HG03520 (cell line): ENCODE measurements around the gene RBBP8NL.
"Not testable (repeated sequence)": the region's sequence is repeated elsewhere in the genome, so short reads cannot be mapped to it uniquely, and the experiment has no call there.

Experiments used
- ATAC-seq: cut with Tn5 transposase; IDR thresholded peaks from one replicate; pipeline ENCODE4 v1.9.1; 2021; ENCODE audit warnings: mild to moderate bottlenecking, moderate library complexity; ENCODE audit not compliant: unreplicated experiment

Gene RBBP8NL

DNA sequence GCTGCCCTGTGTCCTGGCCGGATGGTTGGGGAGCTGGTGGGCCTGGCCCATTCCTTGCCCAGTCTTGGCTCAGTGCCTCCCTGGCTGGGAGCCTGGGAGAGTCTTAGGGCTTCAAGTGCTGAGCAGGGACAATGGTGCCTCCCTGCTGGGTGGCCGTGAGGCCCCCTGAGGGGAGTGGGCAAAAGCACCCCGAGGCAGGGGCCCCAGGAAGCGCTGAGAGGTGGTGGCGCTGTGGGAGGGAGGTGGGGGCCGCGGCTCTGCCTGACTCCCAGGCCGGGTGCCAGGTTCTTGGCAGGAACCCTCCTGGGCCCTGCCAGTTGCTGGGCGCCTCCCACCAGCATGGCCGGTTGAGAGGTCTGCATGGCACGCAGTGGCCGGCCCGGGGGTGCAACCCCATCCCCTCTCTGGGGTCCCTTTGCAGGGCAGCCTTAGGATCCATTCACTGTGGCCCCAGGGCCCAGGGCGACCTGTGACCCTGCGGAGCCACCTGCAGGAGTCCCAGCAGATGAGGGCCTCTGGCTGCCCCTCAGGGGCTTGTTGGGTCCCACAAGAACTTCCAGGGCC, 49.6 kb downstream of the RBBP8NL start:
- ATAC-seq = no peak

DNA sequence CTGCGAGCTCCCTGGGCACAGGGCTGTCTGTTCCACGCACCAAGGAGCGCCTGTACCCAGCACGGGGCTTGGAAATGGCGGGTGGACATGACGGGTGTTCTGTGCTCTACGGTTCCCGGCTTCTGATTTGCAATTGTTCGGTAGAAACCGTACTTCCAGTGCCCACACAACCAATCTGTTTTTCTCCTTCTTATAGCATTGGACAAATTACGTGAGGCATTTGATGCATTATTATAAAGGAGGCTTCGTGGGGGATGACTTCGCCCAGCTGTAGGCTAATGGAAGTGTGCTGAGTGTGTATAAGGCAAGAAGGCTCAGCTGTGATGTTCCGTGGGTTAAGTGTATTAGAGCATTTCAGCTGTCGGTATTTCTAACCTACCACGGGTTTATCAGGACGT, 50.3 kb downstream of the RBBP8NL start:
- ATAC-seq = no peak

DNA sequence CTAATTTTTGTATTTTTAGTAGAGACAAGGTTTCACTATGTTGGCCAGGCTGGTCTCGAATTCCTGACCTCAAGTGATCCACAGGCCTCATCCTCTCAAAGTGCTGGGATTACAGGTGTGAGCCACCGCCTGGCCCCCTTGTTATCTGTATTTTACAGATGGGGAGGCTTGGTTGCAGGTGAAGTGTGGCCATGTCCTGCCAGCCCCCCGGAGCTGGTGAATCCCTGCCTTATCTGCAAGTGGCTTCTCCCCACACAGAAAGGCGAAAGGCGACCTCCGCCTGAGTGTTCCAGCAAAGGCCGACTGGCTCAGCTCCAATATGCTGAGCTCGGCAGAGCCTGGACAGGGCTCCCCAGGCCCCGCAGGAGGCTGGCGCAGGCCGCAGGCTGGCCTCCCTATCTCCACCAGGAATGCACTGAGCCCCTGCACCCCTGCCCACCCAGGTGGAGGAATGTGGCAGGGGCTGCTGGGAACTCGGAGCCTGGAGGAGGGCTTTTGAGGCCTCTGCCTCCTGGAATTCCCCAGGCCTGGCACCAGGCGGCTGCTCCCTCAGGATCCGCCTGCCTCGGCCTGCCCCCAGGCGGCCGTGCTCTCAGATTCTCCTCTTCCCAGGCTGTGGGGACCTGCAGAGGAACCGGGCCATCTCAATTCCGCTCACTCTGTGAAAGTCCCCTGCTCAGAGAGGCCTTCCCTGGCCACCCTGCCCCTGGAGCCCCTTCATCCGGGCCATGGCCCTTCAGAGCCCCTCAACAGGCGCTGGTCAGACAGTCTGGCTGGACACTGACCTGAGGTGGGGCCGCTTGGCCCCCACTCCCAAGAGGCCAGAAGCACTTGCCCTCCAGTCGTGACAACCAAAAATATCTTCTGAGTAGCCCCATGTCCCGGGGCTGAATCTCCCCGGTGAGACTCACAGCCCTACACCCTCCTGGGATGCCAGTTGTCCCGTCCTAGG, 51.0 kb downstream of the RBBP8NL start:
- ATAC-seq = no peak

DNA sequence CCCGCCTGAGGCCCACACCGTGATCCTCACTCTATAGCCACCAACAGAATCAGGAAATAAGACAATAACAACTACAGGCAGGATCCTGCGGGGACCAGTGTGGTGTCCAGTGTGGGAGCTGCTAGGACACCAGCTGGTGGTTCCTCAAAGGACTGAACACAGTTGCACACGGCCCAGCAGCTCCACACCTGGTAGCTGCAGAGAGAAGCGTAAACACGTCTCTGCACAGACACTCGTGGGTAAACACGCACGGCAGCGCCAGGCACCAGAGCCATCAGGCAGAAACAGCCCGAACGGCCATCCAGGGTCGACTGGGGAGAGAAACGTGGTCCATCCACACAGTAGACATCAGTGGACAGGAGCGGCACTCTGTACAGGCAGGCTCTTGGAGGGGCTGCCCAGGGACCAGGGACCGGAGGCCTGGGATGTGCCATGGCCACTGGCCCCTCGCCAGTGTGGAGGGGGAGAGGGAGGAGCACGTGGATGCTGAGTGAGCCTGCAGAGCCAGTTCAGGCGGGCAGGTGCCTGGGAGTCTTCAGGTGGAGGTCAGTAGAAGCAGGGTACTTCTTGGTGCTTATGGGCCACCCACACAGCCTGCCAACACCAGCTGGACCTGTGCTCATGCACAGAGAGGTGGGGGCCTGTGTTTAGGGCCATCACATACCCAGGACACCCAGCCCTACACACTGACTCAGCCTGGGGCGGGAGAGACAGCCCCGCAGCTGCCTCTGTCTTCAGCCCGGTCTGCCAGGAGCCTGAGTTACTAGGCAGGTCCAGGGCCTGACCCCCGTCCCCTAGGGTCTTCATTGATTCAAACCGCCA, 52.8 kb downstream of the RBBP8NL start:
- ATAC-seq = no peak

DNA sequence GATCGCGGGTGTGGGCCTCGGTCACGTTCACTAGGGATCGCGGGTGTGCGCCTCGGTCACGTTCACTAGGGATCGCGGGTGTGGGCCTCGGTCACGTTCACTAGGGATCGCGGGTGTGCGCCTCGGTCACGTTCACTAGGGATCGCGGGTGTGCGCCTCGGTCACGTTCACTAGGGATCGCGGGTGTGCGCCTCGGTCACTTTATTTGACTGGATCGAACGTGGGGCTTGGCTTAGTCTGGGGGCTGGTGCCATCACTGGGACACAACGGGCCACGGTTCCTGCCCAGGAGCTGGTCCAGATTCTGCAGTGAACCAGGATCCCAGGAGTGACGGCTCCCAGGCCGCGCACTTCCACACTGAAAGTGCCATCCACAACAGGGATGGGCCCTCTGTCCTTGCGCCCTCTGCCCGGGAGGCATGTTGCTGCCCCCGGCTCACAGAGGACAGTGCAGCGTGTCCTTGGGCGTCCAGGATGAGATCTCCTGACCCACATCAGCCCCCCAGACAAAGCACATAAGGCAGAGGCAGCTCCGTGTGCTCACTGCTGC, 53.6 kb downstream of the RBBP8NL start:
- ATAC-seq = not testable (repeated sequence)

DNA sequence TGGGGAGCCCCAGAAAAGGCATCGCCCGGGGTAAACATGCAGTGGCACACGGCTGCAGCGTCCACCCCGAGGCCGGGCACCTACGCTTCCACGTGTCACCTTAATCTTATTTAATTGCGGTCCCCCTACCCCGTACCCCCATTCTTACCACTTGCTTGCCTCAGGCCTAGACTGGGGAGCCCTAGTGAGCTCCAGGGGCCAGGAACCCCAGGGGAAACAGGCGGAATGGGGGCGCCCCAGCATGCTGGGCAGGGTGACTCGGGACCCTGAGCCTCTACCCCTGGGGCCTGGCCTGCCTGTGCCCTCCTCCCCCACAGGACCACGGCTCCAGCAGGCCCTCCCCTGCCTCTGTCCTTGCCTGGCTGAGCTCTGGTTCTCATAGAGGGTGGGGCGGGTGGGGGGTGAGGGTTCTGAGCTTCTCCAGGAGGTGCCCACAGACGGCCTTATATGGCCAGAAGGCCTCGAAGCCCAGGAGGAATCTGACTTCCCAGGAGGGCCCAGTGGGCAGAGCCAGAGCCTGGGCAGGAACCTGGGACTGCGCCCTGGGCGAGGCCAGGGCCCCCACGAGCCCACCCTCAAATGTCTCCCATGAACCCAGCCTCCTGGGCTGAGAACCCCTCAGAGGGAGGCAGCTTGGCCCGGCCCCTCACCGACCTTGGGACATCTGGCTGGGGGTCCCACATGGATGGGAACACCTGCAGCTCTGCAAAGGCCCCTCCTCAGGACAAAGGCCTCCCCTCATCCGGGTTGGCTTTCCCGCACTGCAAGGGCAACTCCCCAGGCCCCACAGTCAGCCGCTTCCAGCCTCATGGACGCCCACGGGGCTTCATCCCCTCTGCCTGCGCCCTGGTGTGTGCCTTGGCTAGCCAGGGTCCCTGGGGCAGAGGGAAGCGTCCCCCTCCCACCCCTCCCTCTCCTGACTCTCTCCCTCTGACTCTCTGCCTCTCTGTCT, 55.0 kb downstream of the RBBP8NL start:
- ATAC-seq = no peak

DNA sequence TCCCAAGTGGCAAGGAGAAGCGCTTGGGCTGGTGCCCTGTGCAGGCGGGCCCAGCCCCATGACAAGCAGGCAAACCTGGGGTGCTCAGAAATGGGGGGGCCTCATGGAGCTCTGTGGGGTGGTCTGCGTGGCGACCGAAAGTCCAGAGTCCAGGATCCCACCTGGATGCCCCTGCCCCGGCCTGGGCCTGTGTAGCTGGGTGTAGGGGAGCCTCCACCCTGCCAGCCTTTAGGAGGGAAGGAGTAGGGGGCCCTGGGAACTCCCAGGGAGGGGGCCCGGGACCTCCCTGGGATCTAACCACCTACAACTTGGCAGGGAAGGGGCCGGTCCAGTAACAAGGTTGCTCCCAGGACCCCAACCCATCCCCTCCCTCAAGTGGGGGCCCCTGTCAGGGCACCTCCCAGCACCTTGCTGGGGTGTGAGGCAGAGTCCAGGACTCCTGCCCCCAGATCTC, 55.7 kb downstream of the RBBP8NL start:
- ATAC-seq = no peak

DNA sequence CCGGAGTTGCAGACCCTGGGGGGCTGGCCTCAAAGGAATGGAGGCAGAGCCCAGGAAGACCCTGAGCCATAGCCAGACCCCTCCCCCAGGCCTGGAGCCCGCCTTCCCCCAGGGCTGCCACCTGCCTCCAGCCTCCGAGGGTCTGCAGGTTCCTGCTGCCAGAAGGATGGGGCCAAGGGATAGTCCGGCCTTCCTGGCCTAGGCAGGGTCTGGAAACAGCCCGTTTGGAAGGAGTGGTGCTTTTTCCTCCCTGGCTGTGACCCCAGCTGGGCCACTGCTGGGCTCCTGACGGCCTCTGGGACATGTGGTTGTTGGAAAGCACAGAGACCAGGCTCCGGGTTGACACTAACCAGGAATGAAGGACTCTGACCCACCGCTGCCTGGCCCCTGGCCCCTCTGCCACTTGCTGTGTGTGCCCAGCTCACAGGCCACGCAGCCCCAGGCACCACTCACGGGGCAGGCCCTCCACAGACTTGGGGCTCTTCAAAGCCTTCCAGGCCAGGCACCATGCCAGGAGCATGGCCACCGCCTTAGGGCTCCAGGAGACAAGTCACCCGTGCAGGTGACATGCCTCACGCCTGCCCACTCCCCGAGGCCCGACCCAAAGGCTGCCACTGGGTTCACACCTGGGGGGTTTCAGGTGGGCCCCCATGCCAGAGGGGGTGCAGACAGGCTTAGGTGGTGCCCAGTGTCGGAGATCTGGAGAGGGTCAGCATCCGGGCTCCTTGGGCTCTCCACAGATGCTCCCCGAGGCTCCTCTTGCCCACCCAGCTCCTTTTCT, 56.3 kb downstream of the RBBP8NL start:
- no peak for ATAC-seq

DNA sequence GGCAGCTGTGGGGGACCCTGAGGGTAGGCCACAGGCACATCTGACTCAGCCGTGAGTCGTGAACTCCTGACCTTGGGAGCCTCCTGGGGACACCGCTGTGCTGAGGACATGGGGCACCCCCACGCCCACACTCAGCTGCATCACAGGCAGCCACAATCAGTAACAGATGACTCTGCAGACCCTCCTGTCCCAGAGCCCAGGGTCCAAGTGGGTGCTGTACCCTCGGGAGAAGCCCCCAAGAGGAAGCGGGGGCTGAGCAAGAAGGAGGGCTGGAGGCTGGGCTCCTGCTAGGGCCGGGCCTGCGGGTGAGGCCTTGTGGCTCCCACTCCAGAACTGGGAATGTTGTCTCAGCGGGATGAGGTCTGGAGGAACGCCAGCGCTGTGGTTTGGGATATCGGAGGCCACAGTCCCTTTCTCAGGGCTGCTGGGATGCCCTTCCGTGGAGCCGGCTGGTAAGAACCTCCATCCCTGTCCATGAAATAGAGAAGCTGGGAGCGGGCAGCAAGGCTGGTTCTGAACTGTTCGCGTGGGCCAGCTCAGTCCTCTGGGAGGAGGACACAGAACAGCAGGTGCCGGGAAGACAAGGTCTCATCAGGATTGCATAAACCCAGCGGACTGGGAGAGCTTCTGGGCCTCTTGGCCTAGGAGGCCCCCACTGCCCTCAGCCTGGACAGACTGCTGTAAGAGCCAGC, 57.1 kb downstream of the RBBP8NL start:
- ATAC-seq = no peak

DNA sequence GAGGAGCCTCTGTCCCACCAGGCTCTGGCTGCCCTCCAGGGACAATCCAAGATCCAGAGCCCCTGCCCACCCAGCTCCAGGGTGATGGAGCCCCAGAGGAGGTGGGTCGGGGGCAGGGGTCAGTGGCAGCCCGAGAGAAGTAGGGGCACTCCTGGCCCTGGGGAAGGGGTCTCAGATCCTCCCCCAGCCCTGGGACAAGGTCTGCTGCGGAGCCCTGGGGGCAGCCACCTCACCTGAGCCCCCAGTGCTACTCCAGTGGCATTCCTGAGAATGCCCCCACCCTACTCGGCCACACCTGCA, 57.6 kb downstream of the RBBP8NL start:
- ATAC-seq = no peak

DNA sequence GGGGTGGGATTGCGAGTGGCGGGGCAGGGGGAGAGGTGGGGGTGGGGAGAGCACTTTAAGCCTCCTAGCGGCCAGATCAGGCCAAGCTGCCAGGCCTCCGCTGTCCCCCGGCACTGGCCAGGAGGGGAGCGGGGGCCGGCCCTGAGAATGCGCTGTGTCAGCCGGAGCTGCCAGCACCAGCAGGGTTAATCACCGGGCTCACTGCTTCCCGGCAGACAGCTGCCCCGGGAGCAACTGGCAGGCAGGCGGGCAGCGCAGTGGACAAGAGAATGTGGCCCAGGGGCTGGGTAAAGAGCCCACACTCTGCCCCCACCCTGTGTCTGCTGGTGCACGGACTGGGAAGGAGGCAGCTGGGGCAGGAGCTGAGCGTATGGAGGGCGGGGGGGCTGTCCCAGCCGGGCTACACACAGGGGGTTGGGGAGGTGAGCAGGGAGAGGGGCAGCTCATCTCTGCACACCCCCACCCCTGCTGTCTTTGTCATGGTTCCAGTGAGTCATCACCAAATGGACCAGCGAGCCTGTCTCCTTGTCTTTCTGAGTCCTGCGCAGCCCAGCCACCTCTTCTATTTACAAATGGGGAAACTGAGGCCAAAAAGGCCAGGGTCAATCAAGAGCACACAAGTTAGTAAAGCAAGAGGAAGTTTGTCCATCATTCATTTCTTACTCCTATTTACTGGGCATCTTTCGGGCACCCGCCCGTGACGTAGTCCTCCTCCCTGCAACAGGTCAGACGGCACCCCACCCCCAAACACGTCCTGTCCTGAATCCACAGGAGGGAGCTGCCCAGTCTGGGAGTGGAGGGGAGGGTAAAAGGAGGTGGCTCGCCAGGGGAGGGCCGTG, 58.1 kb downstream of the RBBP8NL start:
- no peak for ATAC-seq

DNA sequence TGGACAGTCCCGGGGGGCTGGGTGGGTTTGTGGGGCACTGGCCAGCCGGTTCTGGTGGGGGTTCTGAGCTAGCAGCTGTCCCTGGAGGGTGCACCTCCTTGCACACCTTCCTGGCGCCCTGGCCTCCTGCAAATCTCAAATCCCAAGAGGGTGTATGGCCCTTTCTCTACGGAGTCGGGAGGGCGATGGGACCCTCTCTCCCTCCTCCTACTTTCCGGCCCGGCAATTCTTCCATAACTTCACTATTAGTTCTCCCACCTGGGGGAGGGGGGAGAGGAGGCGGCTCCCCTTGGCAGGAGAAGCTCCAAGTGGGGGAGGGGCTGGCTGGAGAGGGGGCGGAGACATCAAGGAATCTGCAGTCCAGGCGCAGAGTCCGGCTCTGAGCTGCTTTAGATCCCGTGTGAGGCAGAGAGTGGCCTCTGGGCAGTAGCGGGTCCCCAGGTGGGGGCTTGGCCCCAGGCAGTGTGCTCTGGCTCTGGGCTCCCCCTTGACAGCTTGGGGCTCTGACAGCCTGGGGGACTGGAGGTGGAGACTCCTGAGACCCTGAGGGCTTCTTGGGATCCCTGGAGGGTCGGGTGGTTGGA, 58.9 kb downstream of the RBBP8NL start:
- no peak for ATAC-seq

DNA sequence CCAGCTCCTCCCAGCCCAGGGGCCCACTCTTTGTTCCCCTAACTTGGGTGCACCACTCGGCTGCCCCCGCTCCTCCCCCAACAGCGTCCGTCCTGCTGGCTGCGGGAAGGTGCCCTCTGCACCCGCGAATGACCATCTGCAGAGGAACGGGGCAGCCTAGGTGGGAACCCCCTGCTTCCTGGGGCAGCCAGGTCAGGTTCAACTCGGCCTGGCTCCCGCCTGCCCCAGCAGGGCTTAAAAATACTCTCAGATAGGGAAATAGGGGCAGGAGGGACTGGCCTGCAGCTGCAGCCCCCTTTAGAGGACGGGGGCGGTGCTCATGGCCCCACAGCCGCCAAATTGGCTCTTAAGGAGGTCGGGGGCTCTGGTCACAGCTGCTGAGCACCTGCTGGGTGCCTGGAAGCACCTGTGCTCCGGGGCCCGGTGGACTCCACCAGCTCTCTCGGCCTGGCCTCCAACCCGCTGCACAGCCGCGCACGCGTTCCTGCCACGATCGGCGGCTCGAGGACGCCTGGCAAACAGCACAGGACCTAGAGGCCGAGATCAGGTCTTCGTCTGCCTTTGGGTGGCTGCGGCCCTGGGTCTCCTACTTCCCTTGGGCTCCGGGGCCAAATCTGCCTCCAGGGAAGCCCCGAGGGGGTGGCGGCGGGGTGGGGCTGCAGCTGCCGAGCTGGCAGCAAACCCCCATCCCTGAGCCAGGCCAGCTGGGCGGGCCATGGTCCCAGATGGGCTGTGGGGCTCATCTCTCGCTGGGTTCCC, 59.5 kb downstream of the RBBP8NL start:
- no peak for ATAC-seq

DNA sequence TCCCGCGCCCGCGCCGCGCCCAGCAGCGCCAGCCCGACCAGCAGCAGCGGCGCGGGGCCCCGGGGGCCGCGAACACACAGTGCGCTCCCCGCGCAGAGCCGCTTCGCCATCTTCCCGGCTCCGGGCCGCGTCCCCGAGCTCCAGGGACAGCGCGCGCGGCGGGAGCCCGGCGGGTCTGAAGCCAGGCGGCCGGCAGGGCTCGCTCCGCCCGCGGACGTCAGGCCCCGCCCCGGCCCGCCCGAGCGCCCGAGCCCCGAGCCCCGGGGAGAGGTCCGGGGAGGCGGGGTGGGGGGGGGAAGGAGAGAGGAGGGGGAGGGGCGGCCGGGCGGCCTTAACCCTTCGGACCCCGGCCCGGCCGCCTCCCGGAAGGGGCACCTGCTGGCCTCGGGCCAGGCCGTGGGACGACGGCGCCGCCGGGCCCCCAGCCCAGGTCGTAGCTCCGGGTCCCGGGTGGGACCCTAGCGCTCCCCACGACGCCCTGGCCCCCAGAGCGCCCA, 60.2 kb downstream of the RBBP8NL start, which contains the start of gene LAMA5:
TSS of gene LAMA5 (minus strand) at position 177 of the 497 bp plus-strand sequence. CDS start at position 110, 67 bp downstream.
- no peak for ATAC-seq

DNA sequence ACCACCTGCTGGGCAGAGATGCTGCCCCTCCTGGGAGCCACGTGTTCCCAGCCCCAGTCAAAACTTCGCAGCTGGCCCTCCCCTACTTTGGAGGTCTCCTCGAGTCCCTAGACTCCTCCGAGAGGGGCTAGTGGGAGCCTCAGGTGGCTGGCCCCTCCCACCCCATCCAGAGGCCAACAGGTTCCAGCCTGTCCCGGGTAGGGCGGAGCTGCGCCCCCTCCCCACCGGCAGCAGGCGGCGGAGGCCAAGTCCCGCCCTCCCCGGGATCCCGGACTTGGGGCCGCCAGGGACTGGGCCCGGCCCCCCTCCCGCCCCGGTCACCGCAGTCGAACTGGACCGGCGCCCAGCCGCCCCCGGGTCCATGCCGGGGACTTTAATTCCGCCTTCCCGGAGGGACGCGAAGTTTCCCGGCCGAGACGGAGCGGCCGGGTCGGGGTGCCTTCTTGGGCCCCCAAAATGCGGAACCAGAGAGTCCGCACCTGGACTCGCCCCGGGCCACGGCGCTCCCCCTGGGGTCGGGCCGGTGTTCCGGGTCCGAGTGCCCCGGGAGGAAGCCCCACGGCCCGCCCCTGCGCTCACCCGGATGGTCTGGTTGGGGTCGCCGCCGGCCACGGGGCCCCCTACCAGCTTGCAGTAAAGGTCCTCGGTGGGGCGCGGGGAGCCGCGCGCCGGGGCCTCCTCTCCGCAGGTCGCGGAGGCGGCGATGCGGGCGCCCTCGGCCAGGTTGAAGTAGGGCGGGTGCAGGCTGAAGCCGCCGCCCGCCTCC, 60.8 kb downstream of the RBBP8NL start:
- ATAC-seq = no peak
